Activated CD4-positive, alpha-beta T cell treated with anti-CD3 and anti-CD28 coated beads, Interleukin-2, amount 10 ng/mL, durations not matched to agents 24 days and 14 days (primary cell): ENCODE results near the gene APC2. TPM values are rescaled to one million over a fixed set of nuclear protein-coding genes. Genes with fewer than 3 reads are reported as not detected.
"Not testable (repeated sequence)": the region's sequence is repeated elsewhere in the genome, so short reads cannot be mapped to it uniquely, and the experiment has no call there.

Experiments used
- DNase-seq: peaks from one replicate; pipeline ENCODE4 v3.0.0; 2022
- H3K27ac Mint-ChIP-seq: one replicate; pipeline ENCODE4 v1.8.0; 2022; ENCODE audit warnings: mild to moderate bottlenecking, mixed read lengths
- H3K27me3 Mint-ChIP-seq: one replicate; pipeline ENCODE4 v1.8.0; 2022; ENCODE audit warnings: mixed read lengths
- H3K36me3 Mint-ChIP-seq: one replicate; pipeline ENCODE4 v1.8.0; 2022; ENCODE audit warnings: low read depth, mild to moderate bottlenecking, mixed read lengths
- H3K4me1 Mint-ChIP-seq: one replicate; pipeline ENCODE4 v1.8.0; 2021; ENCODE audit warnings: mixed read lengths
- H3K4me3 Mint-ChIP-seq: one replicate; pipeline ENCODE4 v1.8.0; 2022; ENCODE audit warnings: mild to moderate bottlenecking, moderate library complexity, mixed read lengths
- H3K9me3 Mint-ChIP-seq: one replicate; pipeline ENCODE4 v1.8.0; 2021; ENCODE audit warnings: mixed read lengths
- intact Hi-C: fragments of 100-400 bp; cut with micrococcal nuclease; formaldehyde crosslinking; loops from one replicate; pipeline ENCODE4 v1.15.1; 2023
- total RNA-seq: library from RNA; stranded (reverse); gene quantifications from 2 replicates; pipeline ENCODE4 v1.2.3, GENCODE V29; 2022

APC2 gene
- total RNA-seq, 1 donor from 2014 or later, result 0.16 TPM

GRCh38 chr19:1420085-1420484, 29.8 kb upstream of the APC2 start:
- H3K9me3 Mint-ChIP-seq, result not testable (repeated sequence)
- H3K36me3 Mint-ChIP-seq, result peaks cover 54% of the 10 kb centered on the region

GRCh38 chr19:1420590-1420989, 29.3 kb upstream of the APC2 start:
- no peaks in the 10 kb centered on the region for H3K27me3 Mint-ChIP-seq
- peaks cover 54% of the 10 kb centered on the region for H3K36me3 Mint-ChIP-seq
- intact Hi-C loops, result no loop called here
- no peaks in the 10 kb centered on the region for H3K9me3 Mint-ChIP-seq
- H3K4me1 Mint-ChIP-seq, result peaks cover 6% of the 10 kb centered on the region
- no peak for DNase-seq
- H3K27ac Mint-ChIP-seq, result no peak overlapping the region
- H3K4me3 Mint-ChIP-seq, result no peak overlapping the region

More at GRCh38 chr19:1420085-1420484, 29.8 kb upstream of the APC2 start:
- intact Hi-C loops, H3K27me3 Mint-ChIP-seq, DNase-seq, H3K27ac Mint-ChIP-seq, H3K4me3 Mint-ChIP-seq, H3K4me1 Mint-ChIP-seq: not testable (repeated sequence)

- intact Hi-C loops, result no loop called here
- Mint-ChIP-seq H3K27ac (no peak overlapping the region), H3K27me3 (no peaks in the 10 kb centered on the region), H3K9me3 (no peaks in the 10 kb centered on the region), H3K4me3 (no peak overlapping the region), H3K4me1 (peaks cover 3% of the 10 kb centered on the region), H3K36me3 (peaks cover 54% of the 10 kb centered on the region)
- no peak for DNase-seq
Measured at GRCh38 chr19:1421218-1421957, 28.5 kb upstream of the APC2 start.

GRCh38 chr19:1421958-1422305, 28.0 kb upstream of the APC2 start:
- Mint-ChIP-seq H3K27me3 (no peaks in the 10 kb centered on the region), H3K4me3 (no peak overlapping the region), H3K27ac (no peak overlapping the region), H3K4me1 (peaks cover 3% of the 10 kb centered on the region), H3K36me3 (peaks cover 54% of the 10 kb centered on the region), H3K9me3 (no peaks in the 10 kb centered on the region)
- no peak for DNase-seq
- intact Hi-C loops, result no loop called here

- intact Hi-C loops, result no loop called here
- no peak overlapping the region for H3K4me3 Mint-ChIP-seq
- peaks cover 2% of the 10 kb centered on the region for H3K4me1 Mint-ChIP-seq
- no peak for DNase-seq
- no peaks in the 10 kb centered on the region for H3K9me3 Mint-ChIP-seq
- H3K27me3 Mint-ChIP-seq, result no peaks in the 10 kb centered on the region
- H3K36me3 Mint-ChIP-seq, result peaks cover 50% of the 10 kb centered on the region
- no peak overlapping the region for H3K27ac Mint-ChIP-seq
Measured at GRCh38 chr19:1422360-1422759, 27.6 kb upstream of the APC2 start.

GRCh38 chr19:1422943-1423342, 27.0 kb upstream of the APC2 start:
- Mint-ChIP-seq H3K27ac (no peak overlapping the region), H3K9me3 (no peaks in the 10 kb centered on the region), H3K4me1 (no peaks in the 10 kb centered on the region)

GRCh38 chr19:1423436-1424191, 26.3 kb upstream of the APC2 start:
- H3K9me3 Mint-ChIP-seq, result no peaks in the 10 kb centered on the region
- no peak overlapping the region for H3K4me3 Mint-ChIP-seq
- peaks cover 47% of the 10 kb centered on the region for H3K36me3 Mint-ChIP-seq
- no peak overlapping the region for H3K27ac Mint-ChIP-seq
- no peak for DNase-seq
- intact Hi-C loops, result no loop called here
- H3K4me1 Mint-ChIP-seq, result no peaks in the 10 kb centered on the region
- no peaks in the 10 kb centered on the region for H3K27me3 Mint-ChIP-seq

More at GRCh38 chr19:1422943-1423342, 27.0 kb upstream of the APC2 start:
- intact Hi-C loops, result no loop called here
- H3K27me3 Mint-ChIP-seq, result no peaks in the 10 kb centered on the region
- DNase-seq, result no peak
- H3K4me3 Mint-ChIP-seq, result no peak overlapping the region
- peaks cover 47% of the 10 kb centered on the region for H3K36me3 Mint-ChIP-seq

- DNase-seq, result no peak
- H3K27ac Mint-ChIP-seq, result no peak overlapping the region
- intact Hi-C loops, result no loop called here
- H3K4me1 Mint-ChIP-seq, result no peaks in the 10 kb centered on the region
- no peaks in the 10 kb centered on the region for H3K9me3 Mint-ChIP-seq
- no peak overlapping the region for H3K4me3 Mint-ChIP-seq
- H3K27me3 Mint-ChIP-seq, result no peaks in the 10 kb centered on the region
- peaks cover 42% of the 10 kb centered on the region for H3K36me3 Mint-ChIP-seq
Measured at GRCh38 chr19:1424192-1424955, 25.5 kb upstream of the APC2 start.

GRCh38 chr19:1425102-1425837, 24.7 kb upstream of the APC2 start:
- H3K4me1 Mint-ChIP-seq, result no peaks in the 10 kb centered on the region
- no peak for DNase-seq
- H3K27ac Mint-ChIP-seq, result no peak overlapping the region
- H3K36me3 Mint-ChIP-seq, result peaks cover 41% of the 10 kb centered on the region
- no peaks in the 10 kb centered on the region for H3K9me3 Mint-ChIP-seq
- H3K4me3 Mint-ChIP-seq, result no peak overlapping the region
- H3K27me3 Mint-ChIP-seq, result no peaks in the 10 kb centered on the region
- intact Hi-C loops, result no loop called here

GRCh38 chr19:1425902-1426301, 24.0 kb upstream of the APC2 start:
- H3K9me3 Mint-ChIP-seq, result no peaks in the 10 kb centered on the region
- no peak overlapping the region for H3K4me3 Mint-ChIP-seq
- intact Hi-C loops, result no loop called here
- H3K4me1 Mint-ChIP-seq, result no peaks in the 10 kb centered on the region
- DNase-seq, result no peak
- H3K36me3 Mint-ChIP-seq, result peaks cover 37% of the 10 kb centered on the region
- no peak overlapping the region for H3K27ac Mint-ChIP-seq
- H3K27me3 Mint-ChIP-seq, result no peaks in the 10 kb centered on the region

GRCh38 chr19:1426736-1427135, 23.2 kb upstream of the APC2 start:
- Mint-ChIP-seq H3K27ac (no peak overlapping the region), H3K4me1 (no peaks in the 10 kb centered on the region), H3K9me3 (no peaks in the 10 kb centered on the region), H3K27me3 (no peaks in the 10 kb centered on the region), H3K4me3 (no peak overlapping the region), H3K36me3 (peaks cover 40% of the 10 kb centered on the region)
- intact Hi-C loops, result no loop called here
- no peak for DNase-seq

GRCh38 chr19:1427221-1427920, 22.6 kb upstream of the APC2 start:
- H3K4me1 Mint-ChIP-seq, result no peaks in the 10 kb centered on the region
- no peak for DNase-seq
- no peaks in the 10 kb centered on the region for H3K9me3 Mint-ChIP-seq
- no peak overlapping the region for H3K4me3 Mint-ChIP-seq
- intact Hi-C loops, result no loop called here
- peaks cover 41% of the 10 kb centered on the region for H3K36me3 Mint-ChIP-seq
- no peak overlapping the region for H3K27ac Mint-ChIP-seq
- no peaks in the 10 kb centered on the region for H3K27me3 Mint-ChIP-seq

- no peaks in the 10 kb centered on the region for H3K9me3 Mint-ChIP-seq
- no peak for DNase-seq
- no peaks in the 10 kb centered on the region for H3K27me3 Mint-ChIP-seq
- intact Hi-C loops, result no loop called here
- H3K36me3 Mint-ChIP-seq, result peaks cover 35% of the 10 kb centered on the region
- no peak overlapping the region for H3K27ac Mint-ChIP-seq
- no peaks in the 10 kb centered on the region for H3K4me1 Mint-ChIP-seq
- no peak overlapping the region for H3K4me3 Mint-ChIP-seq
Measured at GRCh38 chr19:1428738-1429391, 21.1 kb upstream of the APC2 start.
